Right ventricle myocardium superior (tissue), 1 donor: Measurements from ENCODE around the gene SMOC2. TPM values are rescaled to one million over a fixed set of nuclear protein-coding genes. Genes with fewer than 3 reads are reported as not detected.
"Not testable (repeated sequence)": the region's sequence is repeated elsewhere in the genome, so short reads cannot be mapped to it uniquely, and the experiment has no call there.

ENCODE experiments used
- ATAC-seq: fragments of 200-7000 bp; cut with Tn5 transposase; one replicate; pipeline ENCODE4 v1.9.1; 2020; ENCODE audit warnings: mild to moderate bottlenecking; ENCODE audit not compliant: poor library complexity
- DNase-seq: peaks from one replicate; pipeline ENCODE4 v3.0.0-alpha.2; 2020
- intact Hi-C: fragments of 100-400 bp; cut with DNase I; formaldehyde crosslinking; loops from one replicate; pipeline ENCODE4 v1.11.2; 2022
- total RNA-seq: library from RNA; stranded (reverse); fragmentation: NEBNext Ultra II Directional; extraction: Animal tissue kit (Norgen Biotek cat#: 25700); gene quantifications from one replicate; pipeline ENCODE4 v1.2.1, GENCODE V29; 2021
- donor health status: DM: no; HTN: yes; CAD: no; lungs with severe emphysema.

SMOC2 gene
- total RNA-seq, 1 donor from 2014 or later, result 10.9 TPM

GRCh38 chr6:168601546-168601945 lies 160.6 kb downstream of the SMOC2 start:
- DNase-seq, result no peak
- intact Hi-C loops, result no loop called here
- no peak for ATAC-seq

- no peak for ATAC-seq
- intact Hi-C loops, result no loop called here
Measured at GRCh38 chr6:168602576-168602975, 161.6 kb downstream of the SMOC2 start.

DNA sequence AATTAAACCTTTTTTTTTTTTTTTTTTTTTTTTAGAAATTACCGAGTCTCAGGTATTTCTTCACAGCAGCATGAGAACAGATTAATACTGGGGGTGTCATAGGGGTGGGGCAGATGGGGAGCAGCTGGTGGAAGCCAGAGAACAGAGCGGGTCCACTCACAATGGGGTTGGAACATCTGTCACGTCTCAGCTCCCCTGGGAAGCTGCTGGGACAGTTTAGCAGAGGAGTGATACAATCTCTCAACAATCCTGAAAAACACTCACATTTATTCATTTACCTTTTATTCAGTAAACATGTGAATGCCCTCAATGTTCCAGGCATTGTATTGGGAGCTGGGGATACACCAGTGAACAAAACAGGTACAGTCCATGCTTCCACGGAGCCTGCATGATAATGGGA lies 162.2 kb downstream of the SMOC2 start:
- ATAC-seq (no peak), DNase-seq (no peak)
- intact Hi-C loops, result no loop called here

More at GRCh38 chr6:168602576-168602975, 161.6 kb downstream of the SMOC2 start:
- DNase-seq, result no peak

DNA sequence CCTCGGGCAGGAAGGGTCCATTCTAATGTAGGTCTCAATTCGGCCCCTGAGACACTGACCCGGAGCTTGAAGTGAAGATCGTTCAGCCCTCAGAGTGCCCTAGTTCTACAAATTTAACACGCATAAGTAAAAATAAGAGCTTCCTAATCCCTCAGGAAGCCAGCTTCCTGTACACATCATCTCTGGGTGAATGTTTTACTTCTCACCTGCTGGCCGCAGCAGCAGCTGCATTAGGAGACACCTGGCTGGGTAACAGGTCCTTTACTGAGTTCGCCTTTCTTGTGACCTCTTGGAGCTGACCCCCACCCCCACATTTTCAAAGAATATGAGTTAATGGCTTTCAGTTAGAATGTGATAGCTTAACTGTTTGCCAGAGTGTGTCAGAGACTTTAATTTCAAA lies 165.0 kb downstream of the SMOC2 start:
- intact Hi-C loops, result no loop called here
- no peak for ATAC-seq

DNA sequence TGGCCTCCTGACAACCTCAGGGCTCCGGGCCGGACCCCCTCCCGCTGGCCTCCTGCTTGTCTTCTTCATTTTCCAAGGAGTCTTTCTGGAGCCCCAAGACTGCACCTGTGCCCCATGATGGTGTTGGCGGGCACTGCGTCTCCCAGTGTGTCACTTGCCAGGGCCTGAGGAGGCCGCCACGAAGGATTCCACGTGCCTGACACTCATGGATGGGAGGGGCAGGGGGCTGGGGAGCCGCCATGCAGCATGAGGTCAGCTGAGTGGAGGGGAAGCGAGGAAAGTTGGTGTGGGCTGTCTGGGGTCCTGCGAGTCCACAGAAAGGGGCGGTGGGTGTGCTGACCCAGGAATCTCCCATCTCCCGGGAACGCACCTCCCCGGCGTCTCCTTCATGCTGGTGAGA lies 165.7 kb downstream of the SMOC2 start:
- intact Hi-C loops, result no loop called here
- ATAC-seq (no peak), DNase-seq (no peak)

More for the DNA sequence above, 165.0 kb downstream of the SMOC2 start:
- DNase-seq, result no peak

GRCh38 chr6:168607272-168608112 lies 166.5 kb downstream of the SMOC2 start:
- ATAC-seq (no peak), DNase-seq (no peak)
- intact Hi-C loops, result no loop called here

GRCh38 chr6:168608113-168608400 lies 167.1 kb downstream of the SMOC2 start:
- ATAC-seq, result no peak
- intact Hi-C loops, result no loop called here

DNA sequence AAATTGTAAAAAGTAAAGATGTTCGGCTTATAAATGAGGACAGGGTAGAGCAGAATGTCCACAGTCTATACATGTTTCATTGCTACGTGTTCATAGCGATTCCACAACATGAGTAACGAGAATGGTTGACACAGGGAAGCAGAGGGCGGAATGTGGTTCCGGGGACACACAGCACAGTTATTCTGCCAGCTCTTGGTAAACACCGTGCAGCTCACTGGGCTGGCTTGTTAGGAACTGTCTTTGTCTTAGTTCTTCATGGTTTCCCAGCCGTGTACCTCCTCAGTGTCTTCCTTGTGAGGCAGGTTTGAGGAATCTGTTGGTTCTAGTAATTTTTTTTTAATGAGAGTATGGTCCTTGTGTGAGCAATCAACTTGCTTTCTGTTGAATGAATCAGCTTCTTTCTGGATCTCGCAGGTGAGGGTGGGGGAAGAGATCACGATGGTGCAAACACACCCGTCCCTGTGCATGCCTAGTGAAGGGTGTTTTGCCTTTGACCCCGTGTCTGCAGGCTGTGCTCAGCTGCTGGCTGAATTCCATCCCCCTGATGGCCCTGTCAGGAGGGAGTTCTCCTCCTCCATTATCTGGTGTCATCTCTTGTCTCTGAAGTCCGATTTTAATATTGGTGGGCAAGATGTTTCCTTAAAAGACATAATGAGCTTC lies 168.2 kb downstream of the SMOC2 start:
- intact Hi-C loops, result no loop called here
- DNase-seq, result no peak
- no peak for ATAC-seq

More at GRCh38 chr6:168608113-168608400, 167.1 kb downstream of the SMOC2 start:
- no peak for DNase-seq

DNA sequence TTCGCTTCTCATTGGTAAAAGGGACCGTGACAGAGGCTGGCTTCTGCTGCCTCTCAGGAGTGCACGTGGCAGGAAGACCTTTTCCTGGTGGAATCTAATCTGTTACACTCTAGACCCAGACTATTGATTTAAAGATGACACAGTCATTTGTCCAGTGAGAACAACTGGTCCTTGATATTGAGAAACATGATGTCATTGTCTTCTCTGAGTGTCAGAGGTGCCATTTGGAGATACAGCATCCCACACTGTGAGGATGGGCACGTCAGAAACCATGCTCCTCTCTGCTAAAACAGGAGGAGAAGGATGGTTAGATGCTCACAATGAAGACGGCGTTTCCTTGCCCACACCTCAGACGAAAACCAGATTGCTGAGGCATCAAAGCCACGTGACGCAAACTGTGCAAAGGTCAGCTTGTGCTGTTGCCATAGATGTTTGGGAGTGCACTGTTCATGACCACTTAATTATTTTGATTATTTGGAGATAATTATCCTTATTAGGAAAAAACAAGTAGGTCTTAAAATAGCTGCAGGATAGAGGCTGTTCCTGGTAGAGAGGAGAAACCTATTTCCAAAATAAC lies 169.0 kb downstream of the SMOC2 start:
- intact Hi-C loops, result no loop called here
- no peak for DNase-seq
- ATAC-seq, result no peak

- DNase-seq, intact Hi-C loops, ATAC-seq: not testable (repeated sequence)
Measured at GRCh38 chr6:168610966-168611365, 170.0 kb downstream of the SMOC2 start.

DNA sequence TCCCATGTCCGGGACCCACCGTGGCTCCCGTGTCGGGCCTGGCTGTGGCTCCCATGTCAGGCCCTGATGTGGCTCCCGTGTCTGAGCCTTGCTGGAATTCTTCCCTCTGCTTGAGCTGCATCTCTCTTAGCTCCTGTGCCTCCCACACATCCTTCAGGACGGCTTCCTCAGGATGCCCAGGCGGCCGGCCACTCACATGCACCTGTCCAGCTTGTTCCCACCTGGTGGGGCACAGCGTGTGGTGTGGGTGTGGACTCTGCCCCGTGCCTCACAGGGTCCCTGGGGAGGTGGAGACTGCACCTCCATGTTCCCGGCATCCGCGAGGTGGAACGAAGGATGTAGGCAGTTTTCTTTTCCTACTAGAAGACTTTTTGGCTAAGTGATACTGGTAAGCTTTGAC lies 170.7 kb downstream of the SMOC2 start:
- DNase-seq (no peak), ATAC-seq (no peak)
- intact Hi-C loops, result no loop called here

DNA sequence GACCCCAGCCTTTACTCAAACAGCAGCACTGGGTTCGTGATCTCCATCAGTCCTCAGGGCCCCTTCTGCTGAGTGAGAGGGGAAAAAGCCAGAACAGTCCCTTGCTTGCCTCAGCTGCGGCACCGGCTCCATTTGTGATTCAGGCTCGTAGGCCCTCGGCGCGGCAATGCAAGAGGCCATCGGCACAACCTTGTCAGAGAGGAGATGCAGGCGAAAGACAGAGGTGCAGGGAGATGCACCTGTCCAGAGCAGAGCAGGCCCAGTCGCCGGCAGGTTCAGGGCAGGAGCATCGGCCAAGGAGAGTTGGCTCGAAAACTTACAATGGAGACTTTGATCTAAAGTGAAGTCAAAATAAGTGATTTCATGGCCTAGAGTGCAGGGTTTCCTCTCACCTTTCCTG lies 171.6 kb downstream of the SMOC2 start:
- DNase-seq (no peak), ATAC-seq (no peak)
- intact Hi-C loops, result no loop called here

GRCh38 chr6:168615837-168616236 lies 174.9 kb downstream of the SMOC2 start:
- no peak for DNase-seq
- intact Hi-C loops, result loop anchor here (5.0 kb wide), 1 partner anchor 266 kb away; no protein-coding TSS in a partner anchor
- ATAC-seq, result no peak

DNA sequence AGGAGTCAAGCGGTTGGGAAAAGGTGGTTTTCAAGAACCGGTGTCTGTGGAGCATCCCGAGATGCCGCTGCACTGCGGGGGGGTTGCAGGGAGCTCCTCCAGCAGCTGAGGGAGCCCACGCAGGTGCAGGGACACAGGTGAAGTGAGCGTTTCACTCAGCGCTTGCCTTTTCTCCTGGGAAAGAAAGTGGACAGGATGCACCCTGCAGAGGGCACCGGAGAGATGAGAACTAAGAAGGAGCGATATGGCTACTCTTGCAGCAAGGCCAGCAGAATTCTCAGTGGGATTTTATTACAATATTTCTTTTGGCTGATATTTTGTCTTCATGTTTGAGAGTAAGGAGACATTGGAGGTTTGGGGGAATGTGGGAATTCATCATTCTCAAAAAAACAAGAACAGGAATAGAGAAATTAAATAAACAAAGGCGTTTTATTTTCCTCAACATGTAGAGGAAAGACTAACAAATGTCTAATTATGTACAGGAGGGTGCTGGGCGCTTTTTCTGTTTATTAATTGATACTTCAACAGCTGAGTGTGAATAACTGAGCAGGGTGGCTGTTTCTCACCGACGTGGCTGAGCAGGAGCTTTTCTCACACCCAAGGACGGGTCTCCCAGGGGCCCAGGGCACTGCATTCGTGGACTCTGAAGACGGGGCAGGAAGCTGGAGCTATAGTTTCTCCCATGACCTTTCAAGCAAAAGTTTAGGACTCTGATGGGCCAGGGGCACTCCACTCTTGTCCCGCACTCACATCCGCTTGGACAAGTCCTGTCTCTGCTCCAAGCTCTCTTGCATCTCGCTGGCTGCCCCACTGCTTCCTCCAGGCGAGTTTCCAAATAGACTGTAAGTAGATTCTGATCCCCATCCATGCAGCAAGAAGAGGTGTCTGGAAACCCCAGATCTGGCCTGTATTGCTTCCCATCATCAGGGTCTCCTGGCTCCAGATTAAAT lies 176.1 kb downstream of the SMOC2 start:
- peak; percentile 80 for ATAC-seq
- peak; percentile 52 for DNase-seq
- intact Hi-C loops, result loop anchor here (5.0 kb wide), 1 partner anchor 265 kb away; no protein-coding TSS in a partner anchor

DNA sequence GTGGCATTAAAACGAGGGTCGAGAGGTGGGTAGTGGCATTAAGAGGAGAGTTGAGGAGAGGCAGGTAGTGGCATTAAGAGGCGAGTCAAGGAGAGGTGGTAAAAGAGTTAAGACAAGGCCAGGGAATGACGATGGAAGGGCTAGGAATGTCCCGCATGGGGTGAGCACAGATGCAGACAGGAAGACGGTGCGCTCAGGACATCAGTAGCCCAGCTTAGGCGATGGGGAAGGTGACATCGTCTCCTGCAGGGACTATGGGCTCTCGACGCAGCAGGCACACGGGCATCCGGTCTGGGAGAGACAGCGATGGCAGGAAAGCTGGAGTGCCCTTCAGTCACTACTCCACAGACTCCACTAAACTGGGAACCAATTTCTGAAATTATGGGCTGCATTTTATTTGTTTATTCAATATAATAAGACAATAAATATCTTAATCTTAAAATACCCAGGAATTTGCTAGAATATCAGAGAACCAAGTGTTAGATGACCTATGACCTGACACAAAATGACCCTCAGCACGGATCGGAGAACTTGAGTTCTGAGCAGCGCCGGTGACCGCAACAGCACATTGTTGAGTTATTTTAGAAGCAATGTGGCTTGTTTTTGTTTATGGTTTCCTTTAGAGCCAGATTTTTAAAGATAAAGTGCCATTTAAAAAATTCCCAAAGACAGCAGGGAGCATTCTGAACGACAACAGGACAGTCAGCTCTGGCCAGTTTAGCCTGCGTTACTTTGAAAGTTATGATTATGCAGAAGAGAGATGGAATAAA lies 177.7 kb downstream of the SMOC2 start:
- DNase-seq (no peak), ATAC-seq (no peak)
- intact Hi-C loops, result loop anchor here (5.0 kb wide), 1 partner anchor 264 kb away; no protein-coding TSS in a partner anchor

- intact Hi-C loops, result loop anchor here (5.0 kb wide), 1 partner anchor 263 kb away; no protein-coding TSS in a partner anchor
- no peak for ATAC-seq
- DNase-seq, result no peak
Measured at GRCh38 chr6:168619560-168620314, 178.8 kb downstream of the SMOC2 start.

- intact Hi-C loops, result no loop called here
- DNase-seq, result no peak
- ATAC-seq, result no peak
Measured at GRCh38 chr6:168620578-168620977, 179.6 kb downstream of the SMOC2 start.
